ENCODE measurements around the gene ALLC. TPM values are rescaled to one million over a fixed set of nuclear protein-coding genes. Genes with fewer than 3 reads are reported as not detected.

ALLC gene
- total RNA-seq, 2 donors from 2014 or later = not detected

- H3K27ac ChIP-seq (ENCODE audit: low read depth, low read length) = no peak overlapping the region
- H3K27me3 ChIP-seq (ENCODE audit: control insufficient read depth, insufficient read depth, low read length, poor library complexity, severe bottlenecking) = no peaks in the 10 kb centered on the region
- peaks cover 8% of the 10 kb centered on the region for H3K4me1 Mint-ChIP-seq
- no peaks in the 10 kb centered on the region for H3K36me3 ChIP-seq (ENCODE audit: control insufficient read depth, insufficient read depth, low read length)
- no peaks in the 10 kb centered on the region for H3K36me3 Mint-ChIP-seq (ENCODE audit: low read depth)
- 87 to 92% methylated on average over 3 to 10 of the region's 10 CpGs for WGBS, 2 experiments (ENCODE audit: insufficient coverage in 1 of 2, insufficient read length in 1 of 2)
- H3K4me3 Mint-ChIP-seq = no peak overlapping the region
- no peak overlapping the region for H3K9ac ChIP-seq (ENCODE audit: extremely low read depth, low read length, poor library complexity, severe bottlenecking)
- peaks cover 3% of the 10 kb centered on the region for H3K4me1 ChIP-seq (ENCODE audit: control insufficient read depth, insufficient read depth, low read length)
- H3K9me3 ChIP-seq (ENCODE audit: control insufficient read depth, low read length) = peaks cover 8% of the 10 kb centered on the region
- H3K27me3 Mint-ChIP-seq (ENCODE audit: insufficient read depth) = peaks cover 17% of the 10 kb centered on the region
- H3K27ac Mint-ChIP-seq = no peak overlapping the region
- TF ChIP-seq CTCF (conservative IDR thresholded peaks at IDR 0.05) = no peak
- DNase-seq = peak; percentile 42
- peaks cover 4% of the 10 kb centered on the region for H3K9me3 Mint-ChIP-seq
- no peak overlapping the region for H3K4me3 ChIP-seq (ENCODE audit: low read length)
Observed at GRCh38 chr2:3726511-3726910, 68.5 kb downstream of the ALLC start.

- no peaks in the 10 kb centered on the region for H3K9me3 Mint-ChIP-seq
- Histone ChIP-seq H3K27ac (ENCODE audit: low read depth, low read length) (no peak overlapping the region), H3K36me3 (ENCODE audit: control insufficient read depth, insufficient read depth, low read length) (no peaks in the 10 kb centered on the region), H3K9me3 (ENCODE audit: control insufficient read depth, low read length) (no peaks in the 10 kb centered on the region), H3K4me3 (ENCODE audit: low read length) (peak overlapping the region; percentile 59), H3K9ac (ENCODE audit: extremely low read depth, low read length, poor library complexity, severe bottlenecking) (peak overlapping the region; percentile 22), H3K4me1 (ENCODE audit: control insufficient read depth, insufficient read depth, low read length) (peaks cover 3% of the 10 kb centered on the region), H3K27me3 (ENCODE audit: control insufficient read depth, insufficient read depth, low read length, poor library complexity, severe bottlenecking) (no peaks in the 10 kb centered on the region)
- no peaks in the 10 kb centered on the region for H3K36me3 Mint-ChIP-seq (ENCODE audit: low read depth)
- H3K27me3 Mint-ChIP-seq (ENCODE audit: insufficient read depth) = peaks cover 17% of the 10 kb centered on the region
- TF ChIP-seq CTCF (conservative IDR thresholded peaks at IDR 0.05) = no peak
- peak overlapping the region; percentile 34 for H3K4me3 Mint-ChIP-seq
- DNase-seq = peak; percentile 72
- WGBS, 2 experiments (ENCODE audit: insufficient coverage in 1 of 2, insufficient read length in 1 of 2) = 54 to 58% methylated on average over 11 to 12 of the region's 12 CpGs
- H3K27ac Mint-ChIP-seq = no peak overlapping the region
- peaks cover 8% of the 10 kb centered on the region for H3K4me1 Mint-ChIP-seq
Observed at GRCh38 chr2:3727397-3728045, 69.5 kb downstream of the ALLC start.

- Mint-ChIP-seq H3K27ac (no peak overlapping the region), H3K9me3 (no peaks in the 10 kb centered on the region), H3K4me3 (peak overlapping the region; percentile 34), H3K27me3 (ENCODE audit: insufficient read depth) (peaks cover 17% of the 10 kb centered on the region), H3K36me3 (ENCODE audit: low read depth) (no peaks in the 10 kb centered on the region), H3K4me1 (peaks cover 8% of the 10 kb centered on the region)
- peak; percentile 80 for TF ChIP-seq CTCF (conservative IDR thresholded peaks at IDR 0.05)
- peak; percentile 72 for DNase-seq
- Histone ChIP-seq H3K4me3 (ENCODE audit: low read length) (peak overlapping the region; percentile 59), H3K9me3 (ENCODE audit: control insufficient read depth, low read length) (no peaks in the 10 kb centered on the region), H3K27me3 (ENCODE audit: control insufficient read depth, insufficient read depth, low read length, poor library complexity, severe bottlenecking) (no peaks in the 10 kb centered on the region), H3K4me1 (ENCODE audit: control insufficient read depth, insufficient read depth, low read length) (peaks cover 3% of the 10 kb centered on the region), H3K27ac (ENCODE audit: low read depth, low read length) (no peak overlapping the region), H3K36me3 (ENCODE audit: control insufficient read depth, insufficient read depth, low read length) (no peaks in the 10 kb centered on the region), H3K9ac (ENCODE audit: extremely low read depth, low read length, poor library complexity, severe bottlenecking) (peak overlapping the region; percentile 22)
- 48 to 53% methylated on average over 14 to 22 of the region's 22 CpGs for WGBS, 2 experiments (ENCODE audit: insufficient coverage in 1 of 2, insufficient read length in 1 of 2)
Observed at GRCh38 chr2:3728104-3729054, 70.4 kb downstream of the ALLC start.

Measured in endodermal cell (in vitro differentiated cells).